ENCODE measurements around the gene FER. TPM values are rescaled to one million over a fixed set of nuclear protein-coding genes. Genes with fewer than 3 reads are reported as not detected.

The FER gene
- total and polyA plus RNA-seq, 10 of the 15 experiments (the other 5 are each of a cell fraction or from before 2014, with no cell fraction given) = 4.4 to 19.1 (median 9.6) TPM

DNA sequence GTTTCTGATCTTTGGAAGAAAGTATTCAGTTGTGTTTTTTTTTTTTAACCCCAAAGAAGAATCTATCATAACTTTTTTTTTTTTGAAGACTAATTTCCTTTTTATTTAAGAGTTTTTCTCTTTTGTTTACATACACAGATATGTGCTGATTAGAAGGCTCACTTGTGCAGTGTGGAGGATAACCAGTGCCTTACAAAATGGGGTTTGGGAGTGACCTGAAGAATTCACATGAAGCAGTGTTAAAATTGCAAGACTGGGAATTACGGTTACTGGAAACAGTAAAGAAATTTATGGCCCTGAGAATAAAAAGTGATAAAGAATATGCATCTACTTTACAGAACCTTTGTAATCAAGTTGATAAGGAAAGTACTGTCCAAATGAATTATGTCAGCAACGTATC lies 50.3 kb downstream of the FER start:
- H2AFZ ChIP-seq (ENCODE audit: control insufficient read depth, low read depth, low read length) = no peak overlapping the region
- no peaks in the 10 kb centered on the region; the same call in none of the 2 replicates for H3K79me2 ChIP-seq (ENCODE audit: control insufficient read depth, insufficient read depth, low read length)
- intact Hi-C loops (cut with micrococcal nuclease; ENCODE audit: unreplicated experiment) (no loop called here), in situ Hi-C loops (cut with MboI) (no loop called here)
- H3K9me3 ChIP-seq (replicated peaks; ENCODE audit: control insufficient read depth, insufficient read depth, low read length) = no peaks in the 10 kb centered on the region; the same call in 1 of the 3 replicates
- FAIRE-seq = no peak
- no peaks in the 10 kb centered on the region for H4K20me1 ChIP-seq (ENCODE audit: control insufficient read depth, insufficient read depth)
- H3K4me1 ChIP-seq (ENCODE audit: control insufficient read depth, insufficient read depth, low read length) = peaks cover 2% of the 10 kb centered on the region; the same call in 1 of the 2 replicates
- no peak for DNase-seq (ENCODE audit: low read depth, low spot score)
- POLR2A ChIA-PET = no interaction called here
- RAD21 ChIA-PET (ENCODE audit: unreplicated experiment) = no interaction called here
- no TSS peak for BruUV-seq (replicated peaks)
- SMC1A ChIA-PET (ENCODE audit: uncharacterized antibody, unreplicated experiment) = interaction anchor here (0.9 kb wide), 1 partner anchor 30 kb away, joined by 4 read pairs; no protein-coding TSS in a partner anchor
- no peaks in the 10 kb centered on the region for H3K27me3 ChIP-seq (replicated peaks in 1 of 2; ENCODE audit: control insufficient read depth in 2 of 2, insufficient read depth in 2 of 2, low read length in 1 of 2)
- peaks cover 0 to 2% of the 10 kb centered on the region in 2 experiments; a peak in 3 of 4 replicates for H3K36me3 ChIP-seq (ENCODE audit: control insufficient read depth in 2 of 2, insufficient read depth in 2 of 2, low read length in 1 of 2)
- H3K9ac ChIP-seq (ENCODE audit: control insufficient read depth, insufficient read depth, low read length) = no peak overlapping the region
- no peak overlapping the region for H3K4me3 ChIP-seq
- H3K27ac ChIP-seq (ENCODE audit: control insufficient read depth, insufficient read depth) = no peak overlapping the region
- ATAC-seq = no peak
- no peak overlapping the region for H3K4me2 ChIP-seq (ENCODE audit: control insufficient read depth, insufficient read depth)
- 73% methylated on average over 2 of the region's 2 CpGs for WGBS (ENCODE audit: insufficient coverage, insufficient replicate concordance, low lambda C conversion rate, missing lambda C conversion rate)
- CTCF ChIA-PET = no interaction called here
- TF ChIP-seq, protein P1, sequence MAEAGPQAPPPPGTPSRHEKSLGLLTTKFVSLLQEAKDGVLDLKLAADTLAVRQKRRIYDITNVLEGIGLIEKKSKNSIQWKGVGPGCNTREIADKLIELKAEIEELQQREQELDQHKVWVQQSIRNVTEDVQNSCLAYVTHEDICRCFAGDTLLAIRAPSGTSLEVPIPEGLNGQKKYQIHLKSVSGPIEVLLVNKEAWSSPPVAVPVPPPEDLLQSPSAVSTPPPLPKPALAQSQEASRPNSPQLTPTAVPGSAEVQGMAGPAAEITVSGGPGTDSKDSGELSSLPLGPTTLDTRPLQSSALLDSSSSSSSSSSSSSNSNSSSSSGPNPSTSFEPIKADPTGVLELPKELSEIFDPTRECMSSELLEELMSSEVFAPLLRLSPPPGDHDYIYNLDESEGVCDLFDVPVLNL (IDR thresholded peaks at IDR 0.05; ENCODE audit: low read depth, low read length) = no peak
- TF ChIP-seq TCF3 (IDR thresholded peaks at IDR 0.05; ENCODE audit: borderline replicate concordance, insufficient read depth, low read depth, low read length) (no peak), BMI1 (IDR thresholded peaks at IDR 0.05; ENCODE audit: borderline replicate concordance) (no peak), LARP7 (IDR thresholded peaks at IDR 0.05) (no peak), POU2F2 (IDR thresholded peaks at IDR 0.05; ENCODE audit: borderline replicate concordance, low read depth, low read length) (no peak), FOXK2 (IDR thresholded peaks at IDR 0.05) (no peak), GATAD2B (conservative IDR thresholded peaks at IDR 0.05; ENCODE audit: low read depth) (no peak), NFXL1 (IDR thresholded peaks at IDR 0.05; ENCODE audit: borderline replicate concordance) (no peak), MTA3 (IDR thresholded peaks at IDR 0.05; ENCODE audit: borderline replicate concordance, low read length) (no peak), BACH1 (IDR thresholded peaks at IDR 0.05; ENCODE audit: borderline replicate concordance) (no peak), KDM1A (IDR thresholded peaks at IDR 0.05; ENCODE audit: borderline replicate concordance) (no peak)
- TF ChIP-seq, protein P2, sequence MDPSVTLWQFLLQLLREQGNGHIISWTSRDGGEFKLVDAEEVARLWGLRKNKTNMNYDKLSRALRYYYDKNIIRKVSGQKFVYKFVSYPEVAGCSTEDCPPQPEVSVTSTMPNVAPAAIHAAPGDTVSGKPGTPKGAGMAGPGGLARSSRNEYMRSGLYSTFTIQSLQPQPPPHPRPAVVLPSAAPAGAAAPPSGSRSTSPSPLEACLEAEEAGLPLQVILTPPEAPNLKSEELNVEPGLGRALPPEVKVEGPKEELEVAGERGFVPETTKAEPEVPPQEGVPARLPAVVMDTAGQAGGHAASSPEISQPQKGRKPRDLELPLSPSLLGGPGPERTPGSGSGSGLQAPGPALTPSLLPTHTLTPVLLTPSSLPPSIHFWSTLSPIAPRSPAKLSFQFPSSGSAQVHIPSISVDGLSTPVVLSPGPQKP (IDR thresholded peaks at IDR 0.05; ENCODE audit: low read depth, low read length) = no peak
- TF ChIP-seq, protein P3, sequence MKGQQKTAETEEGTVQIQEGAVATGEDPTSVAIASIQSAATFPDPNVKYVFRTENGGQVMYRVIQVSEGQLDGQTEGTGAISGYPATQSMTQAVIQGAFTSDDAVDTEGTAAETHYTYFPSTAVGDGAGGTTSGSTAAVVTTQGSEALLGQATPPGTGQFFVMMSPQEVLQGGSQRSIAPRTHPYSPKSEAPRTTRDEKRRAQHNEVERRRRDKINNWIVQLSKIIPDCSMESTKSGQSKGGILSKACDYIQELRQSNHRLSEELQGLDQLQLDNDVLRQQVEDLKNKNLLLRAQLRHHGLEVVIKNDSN (IDR thresholded peaks at IDR 0.05; ENCODE audit: borderline replicate concordance, extremely low read length, insufficient read depth, low read depth, low read length) = no peak
- TF ChIP-seq, protein P4, sequence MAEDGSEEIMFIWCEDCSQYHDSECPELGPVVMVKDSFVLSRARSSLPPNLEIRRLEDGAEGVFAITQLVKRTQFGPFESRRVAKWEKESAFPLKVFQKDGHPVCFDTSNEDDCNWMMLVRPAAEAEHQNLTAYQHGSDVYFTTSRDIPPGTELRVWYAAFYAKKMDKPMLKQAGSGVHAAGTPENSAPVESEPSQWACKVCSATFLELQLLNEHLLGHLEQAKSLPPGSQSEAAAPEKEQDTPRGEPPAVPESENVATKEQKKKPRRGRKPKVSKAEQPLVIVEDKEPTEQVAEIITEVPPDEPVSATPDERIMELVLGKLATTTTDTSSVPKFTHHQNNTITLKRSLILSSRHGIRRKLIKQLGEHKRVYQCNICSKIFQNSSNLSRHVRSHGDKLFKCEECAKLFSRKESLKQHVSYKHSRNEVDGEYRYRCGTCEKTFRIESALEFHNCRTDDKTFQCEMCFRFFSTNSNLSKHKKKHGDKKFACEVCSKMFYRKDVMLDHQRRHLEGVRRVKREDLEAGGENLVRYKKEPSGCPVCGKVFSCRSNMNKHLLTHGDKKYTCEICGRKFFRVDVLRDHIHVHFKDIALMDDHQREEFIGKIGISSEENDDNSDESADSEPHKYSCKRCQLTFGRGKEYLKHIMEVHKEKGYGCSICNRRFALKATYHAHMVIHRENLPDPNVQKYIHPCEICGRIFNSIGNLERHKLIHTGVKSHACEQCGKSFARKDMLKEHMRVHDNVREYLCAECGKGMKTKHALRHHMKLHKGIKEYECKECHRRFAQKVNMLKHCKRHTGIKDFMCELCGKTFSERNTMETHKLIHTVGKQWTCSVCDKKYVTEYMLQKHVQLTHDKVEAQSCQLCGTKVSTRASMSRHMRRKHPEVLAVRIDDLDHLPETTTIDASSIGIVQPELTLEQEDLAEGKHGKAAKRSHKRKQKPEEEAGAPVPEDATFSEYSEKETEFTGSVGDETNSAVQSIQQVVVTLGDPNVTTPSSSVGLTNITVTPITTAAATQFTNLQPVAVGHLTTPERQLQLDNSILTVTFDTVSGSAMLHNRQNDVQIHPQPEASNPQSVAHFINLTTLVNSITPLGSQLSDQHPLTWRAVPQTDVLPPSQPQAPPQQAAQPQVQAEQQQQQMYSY (CRISPR knock-in tag; IDR thresholded peaks at IDR 0.05) = no peak
- TF ChIP-seq, protein P5, sequence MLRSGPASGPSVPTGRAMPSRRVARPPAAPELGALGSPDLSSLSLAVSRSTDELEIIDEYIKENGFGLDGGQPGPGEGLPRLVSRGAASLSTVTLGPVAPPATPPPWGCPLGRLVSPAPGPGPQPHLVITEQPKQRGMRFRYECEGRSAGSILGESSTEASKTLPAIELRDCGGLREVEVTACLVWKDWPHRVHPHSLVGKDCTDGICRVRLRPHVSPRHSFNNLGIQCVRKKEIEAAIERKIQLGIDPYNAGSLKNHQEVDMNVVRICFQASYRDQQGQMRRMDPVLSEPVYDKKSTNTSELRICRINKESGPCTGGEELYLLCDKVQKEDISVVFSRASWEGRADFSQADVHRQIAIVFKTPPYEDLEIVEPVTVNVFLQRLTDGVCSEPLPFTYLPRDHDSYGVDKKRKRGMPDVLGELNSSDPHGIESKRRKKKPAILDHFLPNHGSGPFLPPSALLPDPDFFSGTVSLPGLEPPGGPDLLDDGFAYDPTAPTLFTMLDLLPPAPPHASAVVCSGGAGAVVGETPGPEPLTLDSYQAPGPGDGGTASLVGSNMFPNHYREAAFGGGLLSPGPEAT (IDR thresholded peaks at IDR 0.05; ENCODE audit: low read depth) = no peak
